Posterior vena cava (tissue), 2 donors: ENCODE data around the gene CYP4F11. TPM values are rescaled to one million over a fixed set of nuclear protein-coding genes. Genes with fewer than 3 reads are reported as not detected.
"Not testable (repeated sequence)": the region's sequence is repeated elsewhere in the genome, so short reads cannot be mapped to it uniquely, and the experiment has no call there.

Experiments used
- DNase-seq: peaks from one replicate; pipeline ENCODE4 v3.0.0-alpha.2; 2020; ENCODE audit warnings: low spot score
- intact Hi-C, 2 donors: fragments of 100-400 bp; cut with DNase I; formaldehyde crosslinking; loops; one replicate each; pipeline versions ENCODE4 v1.14.1 to v1.14.2; 2022 to 2023
- long read RNA-seq, 2 donors: library from polyadenylated mRNA; unstranded; transcript quantifications; one replicate each; pipeline ENCODE4 v2.0.0, GENCODE V29; 2020 to 2021
- total RNA-seq, 2 donors: library from RNA; stranded (reverse); fragmentation: NEBNext Ultra II Directional; extraction: Animal tissue kit (Norgen Biotek cat#: 25700); gene quantifications; one replicate each; pipeline ENCODE4 v1.2.1, GENCODE V29; 2021
- donor health status: DM: yes; HTN: yes; CAD: no.
- donor health status: DM: yes; HTN: yes; CAD: no.

CYP4F11 gene
- total RNA-seq, result under 1 TPM in 1 of 2 donors, not detected in 1; 0.14 TPM
- long read RNA-seq, donor 1, result 0 reads
- long read RNA-seq, donor 2, result 0 reads

- intact Hi-C loops, result no loop called here
- no peak for DNase-seq
Measured at GRCh38 chr19:15934332-15935078, at the start of gene CYP4F11. TSS of gene CYP4F11 (minus strand) at chr19:15934529. CDS start at chr19:15934408, 121 bp downstream.

DNA sequence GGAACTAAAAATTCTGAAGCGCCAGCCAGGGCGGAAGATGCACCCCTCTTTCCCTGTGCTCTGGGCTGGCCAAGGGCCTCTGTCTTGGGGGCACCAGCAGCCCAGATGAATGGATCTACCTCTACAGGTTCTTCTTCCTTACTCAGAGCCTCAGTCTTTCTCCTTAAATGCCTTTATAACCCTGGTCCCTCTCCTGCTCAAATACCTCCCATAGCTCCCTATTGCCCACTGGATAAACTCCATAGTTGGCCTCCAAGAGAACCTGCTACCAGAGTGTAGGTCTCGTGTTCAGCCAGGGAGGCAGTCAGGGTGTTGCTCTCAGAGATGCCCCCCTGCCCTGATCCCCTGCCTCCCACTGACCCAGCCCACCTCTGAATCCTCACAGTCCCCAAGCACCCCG lies 45.0 kb upstream of the CYP4F11 start:
- intact Hi-C loops, result no loop called here
- no peak for DNase-seq

GRCh38 chr19:15977690-15978089 lies 43.4 kb upstream of the CYP4F11 start:
- intact Hi-C loops, result no loop called here
- DNase-seq, result no peak

DNA sequence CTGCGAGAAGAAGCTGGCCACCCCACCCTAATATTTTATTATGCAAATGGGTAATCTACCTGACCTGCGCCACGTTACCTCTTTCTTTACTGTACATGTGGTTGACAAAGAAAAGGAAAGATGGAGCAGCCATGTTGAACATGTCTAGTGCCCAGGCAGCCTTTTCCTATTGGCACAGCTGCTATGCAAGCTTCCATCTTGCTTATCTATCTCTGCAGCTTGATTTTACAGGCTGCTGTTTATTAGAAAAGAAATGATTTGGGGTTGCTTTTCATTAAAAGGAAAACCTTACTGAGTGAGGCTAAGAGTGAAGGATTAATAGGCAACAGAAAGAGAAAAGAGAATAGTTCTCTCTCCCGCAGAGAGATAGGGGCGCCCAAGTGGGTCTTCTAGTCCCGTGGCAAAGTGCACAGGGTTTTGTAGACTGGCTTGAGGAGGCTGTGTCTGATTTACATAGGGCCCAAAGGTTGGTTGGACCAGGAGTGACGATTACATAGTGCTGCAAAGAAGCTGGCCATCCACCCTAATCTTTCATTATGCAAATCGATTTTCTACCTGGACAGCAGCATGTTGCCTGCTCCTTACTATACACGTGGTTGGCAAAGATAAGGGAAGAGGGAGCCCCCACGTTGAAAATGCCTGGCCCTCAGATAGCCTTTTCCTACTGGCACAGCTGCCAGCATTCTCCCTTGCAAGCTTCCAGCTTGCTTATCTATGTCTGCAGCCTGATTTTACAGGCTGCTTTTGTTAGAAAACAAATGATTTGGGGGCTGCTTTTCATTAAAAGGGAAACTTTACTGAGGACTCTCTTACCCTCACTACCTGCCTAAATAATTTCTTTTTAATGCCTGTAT lies 42.7 kb upstream of the CYP4F11 start:
- DNase-seq, result no peak
- intact Hi-C loops, result no loop called here

GRCh38 chr19:15974856-15975255 lies 40.5 kb upstream of the CYP4F11 start:
- intact Hi-C loops, result no loop called here
- no peak for DNase-seq

GRCh38 chr19:15972043-15972442 lies 37.7 kb upstream of the CYP4F11 start:
- intact Hi-C loops, DNase-seq: not testable (repeated sequence)

DNA sequence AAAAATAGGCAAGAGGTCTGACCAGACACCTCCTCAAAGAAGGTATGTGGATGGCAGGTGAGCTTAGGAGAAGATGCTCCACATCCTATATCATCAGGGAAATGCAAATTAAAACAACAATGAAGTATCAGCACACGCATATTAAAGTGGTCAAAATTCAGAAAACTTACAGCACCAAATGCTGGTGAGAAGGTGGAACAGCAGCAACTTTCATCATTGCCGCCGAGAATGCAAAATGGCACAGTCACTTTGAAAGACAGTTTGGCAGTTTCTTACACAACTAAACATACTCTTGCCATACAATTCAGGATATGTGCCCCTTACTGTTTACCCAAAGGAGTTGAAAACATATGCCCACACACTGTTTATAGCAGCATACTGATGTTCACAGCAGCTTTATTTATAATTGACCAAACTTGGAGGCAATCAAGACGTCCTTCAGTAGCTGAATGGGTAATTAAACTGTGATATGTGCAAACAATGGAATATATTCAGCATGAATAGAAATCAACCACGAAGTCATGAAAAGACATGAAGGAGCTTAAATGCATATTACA lies 37.0 kb upstream of the CYP4F11 start:
- DNase-seq, result no peak
- intact Hi-C loops, result no loop called here

DNA sequence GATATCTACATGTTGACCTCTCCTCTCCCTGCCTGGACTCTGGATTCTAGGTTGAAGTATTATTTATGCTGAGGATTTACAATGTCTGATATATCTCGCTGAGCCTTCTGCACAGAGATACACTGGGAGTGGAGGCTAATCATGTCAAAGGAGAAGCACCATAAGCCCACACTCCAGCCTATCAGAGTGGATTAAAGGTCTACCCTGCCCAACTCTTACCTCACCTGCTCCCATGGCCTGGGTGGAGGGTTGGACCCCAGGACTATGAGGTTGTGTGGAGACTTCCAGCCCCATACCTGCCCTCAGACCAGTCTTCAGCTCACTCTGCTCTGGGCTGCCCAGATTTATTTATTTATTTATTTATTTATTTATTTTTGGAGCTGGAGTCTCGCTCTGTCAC lies 29.9 kb upstream of the CYP4F11 start:
- DNase-seq, result no peak
- intact Hi-C loops, result no loop called here

DNA sequence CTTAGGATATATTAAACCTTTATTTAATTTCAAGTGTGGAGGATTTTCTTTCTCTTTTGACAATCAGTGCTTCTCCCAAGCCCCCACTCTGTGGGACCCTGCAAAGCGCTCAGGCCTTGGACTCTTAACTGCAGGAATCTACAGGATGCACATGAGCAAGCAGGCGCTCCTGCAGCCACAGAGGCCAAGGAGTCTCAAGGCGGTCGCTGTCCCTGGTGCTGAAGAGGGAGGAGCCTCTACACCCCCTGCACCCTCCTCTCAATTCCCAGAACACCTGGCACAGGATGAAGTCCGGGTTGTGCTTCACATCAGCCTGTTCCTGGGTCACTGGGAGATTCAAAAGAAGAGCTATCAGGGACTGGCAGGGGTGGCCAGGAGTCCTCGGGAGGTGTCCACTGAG lies 28.0 kb upstream of the CYP4F11 start:
- no peak for DNase-seq
- intact Hi-C loops, result no loop called here

- no peak for DNase-seq
- intact Hi-C loops, result no loop called here
Measured at GRCh38 chr19:15954820-15955219, 20.5 kb upstream of the CYP4F11 start.

GRCh38 chr19:15948223-15949058 lies 14.1 kb upstream of the CYP4F11 start, which contains the start of gene OR10H4:
TSS of gene OR10H4 (plus strand) at chr19:15949008. CDS start at chr19:15949008, 0 bp downstream.
- intact Hi-C loops, result no loop called here
- no peak for DNase-seq

- intact Hi-C loops, result no loop called here
- no peak for DNase-seq
Measured at GRCh38 chr19:15945301-15945700, 11.0 kb upstream of the CYP4F11 start.

- DNase-seq, result no peak
- intact Hi-C loops, result no loop called here
Measured at GRCh38 chr19:15944401-15944800, 10.1 kb upstream of the CYP4F11 start.

DNA sequence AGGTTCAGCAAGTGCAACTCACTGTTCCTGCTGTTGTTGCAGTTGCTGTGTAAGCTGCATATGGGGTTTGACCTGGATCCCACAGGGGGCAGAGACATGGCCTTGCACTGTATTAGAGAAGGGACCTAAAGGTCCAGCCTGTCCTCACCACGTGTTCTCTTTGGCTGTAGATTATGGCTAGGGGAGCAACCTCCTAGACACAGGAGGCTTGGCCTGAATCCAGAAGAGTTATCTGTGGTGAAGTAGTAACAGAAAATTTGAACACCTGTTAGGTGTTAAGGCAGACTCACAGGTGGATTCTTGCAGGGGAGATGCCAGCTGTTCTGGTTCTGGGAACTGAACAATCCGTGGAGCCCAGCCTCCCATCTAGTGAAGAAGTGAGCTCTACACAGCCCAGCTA lies 3.4 kb upstream of the CYP4F11 start:
- no peak for DNase-seq
- intact Hi-C loops, result no loop called here

DNA sequence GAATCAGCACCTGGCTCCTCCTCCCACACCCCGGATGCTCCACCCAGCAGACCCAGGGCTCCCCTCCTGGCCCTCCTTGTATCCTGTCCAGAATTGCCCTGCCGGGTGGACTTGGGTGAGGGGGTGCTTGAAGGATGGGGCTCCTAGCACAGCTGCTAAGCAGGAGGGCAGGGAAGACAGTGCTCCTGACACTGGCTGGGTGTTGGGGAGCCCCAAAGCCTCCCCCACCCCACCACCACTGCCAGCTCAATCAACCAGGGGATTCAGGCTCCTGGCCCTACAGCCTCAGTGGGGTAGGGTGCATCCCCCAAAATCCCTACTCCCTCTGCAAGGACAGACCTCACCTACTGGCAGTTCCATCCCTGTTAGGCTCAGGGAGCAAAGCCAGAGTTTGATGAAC lies 2.6 kb upstream of the CYP4F11 start:
- intact Hi-C loops, result no loop called here
- DNase-seq, result no peak

DNA sequence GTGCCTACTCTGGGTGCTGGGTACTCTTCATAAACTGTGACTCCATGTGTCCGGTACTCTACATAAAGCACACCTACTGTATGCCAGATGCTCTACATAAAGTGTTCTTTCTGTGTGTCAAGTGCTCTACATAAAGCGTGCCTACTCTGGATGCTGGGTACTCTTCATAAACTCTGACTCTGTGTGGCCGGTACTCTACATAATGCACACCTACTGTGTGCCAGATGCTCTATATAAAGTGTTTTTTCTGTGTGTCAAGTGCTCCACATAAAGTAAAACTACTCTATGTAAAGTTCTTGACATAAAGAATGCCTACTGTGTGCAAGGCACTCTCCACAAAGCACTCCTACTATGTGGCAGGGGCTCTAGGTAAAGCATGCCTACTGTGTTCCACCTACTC lies 1.8 kb upstream of the CYP4F11 start:
- intact Hi-C loops, result no loop called here
- no peak for DNase-seq

GRCh38 chr19:15935167-15935702 lies 906 bp upstream of the CYP4F11 start:
- intact Hi-C loops, result no loop called here
- DNase-seq, result no peak

DNA sequence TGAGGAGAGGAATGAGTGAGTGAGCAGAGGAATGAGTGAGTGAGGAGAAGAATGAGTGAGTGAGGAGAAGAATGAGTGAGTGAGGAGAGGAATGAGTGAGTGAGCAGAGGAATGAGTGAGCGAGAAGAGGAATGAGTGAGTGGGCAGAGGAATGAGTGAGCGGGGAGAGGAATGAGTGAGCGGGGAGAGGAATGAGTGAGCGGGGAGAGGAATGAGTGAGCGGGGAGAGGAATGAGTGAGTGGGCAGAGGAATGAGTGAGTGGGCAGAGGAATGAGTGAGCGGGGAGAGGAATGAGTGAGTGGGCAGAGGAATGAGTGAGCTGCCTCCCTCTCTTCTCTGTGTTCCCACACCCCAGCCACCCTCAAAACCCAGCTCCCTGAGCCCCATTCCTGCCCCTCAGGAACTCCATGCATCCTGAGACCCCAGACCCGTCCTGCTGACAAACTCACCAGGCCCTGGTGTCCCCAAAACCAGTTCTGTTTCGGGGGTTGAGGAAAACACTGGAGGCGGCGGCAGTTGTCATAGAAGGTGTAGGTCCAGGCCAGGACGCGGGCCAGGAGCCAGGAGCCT lies 483 bp downstream of the CYP4F11 start:
- intact Hi-C loops, DNase-seq: not testable (repeated sequence)

DNA sequence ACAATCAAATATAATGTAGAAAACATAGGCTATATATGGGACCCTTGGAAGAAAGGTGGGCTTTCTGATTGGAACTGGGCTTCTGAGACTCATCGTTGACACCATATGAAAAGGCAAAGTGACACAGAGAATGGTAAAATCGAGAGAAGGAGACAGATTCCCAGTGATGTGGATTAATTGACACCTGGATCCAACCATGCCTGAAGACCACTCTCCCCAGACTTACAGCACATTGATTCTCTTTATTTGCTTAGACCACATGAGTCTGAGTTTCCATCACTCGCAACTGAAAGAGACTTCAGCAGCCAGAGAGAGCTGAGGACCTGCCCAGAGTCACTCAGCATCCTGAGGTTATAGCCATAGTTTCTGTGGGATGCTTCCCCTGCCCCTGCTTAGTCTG lies 6.0 kb downstream of the CYP4F11 start:
- no peak for DNase-seq
- intact Hi-C loops, result no loop called here
